NCI-H345 (cell line): ENCODE measurements around the gene HOXB5.

ENCODE experiments used
- DNase-seq: peaks from one replicate; lab custom pipeline; 2025; lab: John Stamatoyannopoulos, UW

HOXB5 gene

DNA sequence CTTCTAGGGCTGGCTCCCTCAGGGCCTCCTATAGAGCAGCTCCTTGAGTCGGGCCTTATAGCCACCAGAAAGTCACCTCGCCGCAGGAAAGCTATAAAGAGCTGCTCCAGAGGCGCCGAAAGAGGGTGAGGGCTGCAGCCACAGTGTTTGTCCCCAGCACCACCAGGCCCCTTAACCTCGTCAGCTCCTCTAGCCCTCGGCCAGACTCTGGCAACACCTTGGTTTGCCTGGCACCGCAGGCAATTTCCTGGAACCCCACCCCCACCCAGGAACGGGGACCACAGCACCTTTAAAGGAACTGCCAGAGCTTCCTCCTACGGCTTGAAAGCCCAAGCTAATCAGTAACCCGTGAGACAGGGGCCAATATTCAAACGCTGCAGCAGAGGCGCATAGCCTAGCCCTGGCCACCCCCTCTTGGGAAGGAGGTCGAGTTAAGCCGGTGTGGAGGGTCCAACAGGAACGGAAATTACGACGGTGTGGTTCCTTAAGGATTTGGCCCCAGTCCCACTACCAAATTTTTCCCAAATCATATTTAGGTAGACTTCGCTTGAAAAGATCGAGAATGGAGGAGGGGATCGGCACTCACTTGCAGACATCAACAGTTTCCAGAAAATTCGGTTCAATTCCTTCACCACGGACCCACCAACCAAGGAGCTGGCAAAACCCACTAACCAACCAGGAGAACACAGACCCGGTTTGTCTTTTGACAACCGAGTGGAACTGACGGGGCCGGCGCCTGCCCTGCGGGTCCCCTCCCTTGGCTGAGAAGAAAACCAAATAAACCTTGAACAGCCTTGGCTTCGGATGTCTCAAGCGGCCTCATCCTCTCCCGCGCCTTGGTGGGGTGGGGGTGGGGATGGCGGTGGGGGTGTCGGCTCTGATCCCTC lies 8.2 kb upstream of the HOXB5 start:
- no peak for DNase-seq

- DNase-seq: no peak
Observed at GRCh38 chr17:48601207-48601538, 7.6 kb upstream of the HOXB5 start.

GRCh38 chr17:48600244-48601098 lies 6.9 kb upstream of the HOXB5 start:
- DNase-seq: no peak

DNA sequence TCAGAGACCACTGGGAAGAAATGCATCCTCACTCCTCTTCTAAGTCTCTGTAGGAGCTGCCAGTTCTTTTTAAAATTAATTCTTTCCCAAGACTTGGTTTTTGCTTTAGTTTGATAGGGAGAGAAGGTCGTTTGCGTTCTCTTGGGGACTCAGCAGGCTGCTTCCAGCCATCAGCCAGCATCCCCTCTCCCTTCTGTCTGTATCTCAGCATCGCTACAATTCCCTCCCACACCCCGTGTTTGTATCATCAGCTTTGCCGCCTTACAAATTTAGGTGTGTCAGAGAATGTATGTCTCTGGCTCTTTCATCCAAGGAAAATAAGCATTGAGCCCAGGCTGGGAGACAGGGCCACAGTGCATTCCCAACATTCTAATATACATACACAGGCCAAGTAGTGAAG lies 5.8 kb upstream of the HOXB5 start:
- no peak for DNase-seq

DNA sequence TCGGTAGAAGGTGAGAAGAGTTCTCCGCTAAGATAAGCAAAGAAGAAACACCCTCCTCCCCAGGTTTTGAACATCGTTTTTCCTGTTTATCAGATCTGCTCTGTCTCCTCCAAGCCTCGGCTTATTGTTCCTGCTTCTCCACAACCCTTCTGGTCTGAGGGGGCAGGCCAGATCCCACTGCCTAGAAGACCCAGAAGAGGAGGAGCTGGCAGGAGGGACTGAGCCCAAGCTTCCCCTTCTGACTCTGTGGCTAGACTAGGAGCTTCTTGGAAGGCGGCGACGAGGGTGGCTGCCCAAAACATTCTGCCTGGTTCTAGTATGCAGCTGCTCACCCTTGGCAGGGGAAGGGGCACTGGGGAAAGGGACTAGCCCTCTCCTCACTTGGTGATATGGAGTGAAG lies 5.2 kb upstream of the HOXB5 start:
- DNase-seq: no peak

GRCh38 chr17:48597778-48598631 lies 4.4 kb upstream of the HOXB5 start:
- no peak for DNase-seq

DNA sequence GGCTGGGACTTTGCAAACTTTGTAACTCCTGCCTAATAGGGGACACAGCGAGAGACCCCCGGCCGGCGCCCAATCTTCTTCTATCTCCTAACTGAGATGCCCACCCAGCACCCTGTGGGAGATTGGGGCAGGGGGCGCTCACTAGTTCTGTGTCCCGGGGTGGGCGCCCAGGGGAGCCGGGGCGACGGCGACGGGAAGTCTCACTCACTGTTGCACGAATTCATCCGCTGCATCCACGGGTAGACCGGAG lies 3.9 kb upstream of the HOXB5 start:
- no peak for DNase-seq

- no peak for DNase-seq
Observed at GRCh38 chr17:48596735-48597527, 3.4 kb upstream of the HOXB5 start.

DNA sequence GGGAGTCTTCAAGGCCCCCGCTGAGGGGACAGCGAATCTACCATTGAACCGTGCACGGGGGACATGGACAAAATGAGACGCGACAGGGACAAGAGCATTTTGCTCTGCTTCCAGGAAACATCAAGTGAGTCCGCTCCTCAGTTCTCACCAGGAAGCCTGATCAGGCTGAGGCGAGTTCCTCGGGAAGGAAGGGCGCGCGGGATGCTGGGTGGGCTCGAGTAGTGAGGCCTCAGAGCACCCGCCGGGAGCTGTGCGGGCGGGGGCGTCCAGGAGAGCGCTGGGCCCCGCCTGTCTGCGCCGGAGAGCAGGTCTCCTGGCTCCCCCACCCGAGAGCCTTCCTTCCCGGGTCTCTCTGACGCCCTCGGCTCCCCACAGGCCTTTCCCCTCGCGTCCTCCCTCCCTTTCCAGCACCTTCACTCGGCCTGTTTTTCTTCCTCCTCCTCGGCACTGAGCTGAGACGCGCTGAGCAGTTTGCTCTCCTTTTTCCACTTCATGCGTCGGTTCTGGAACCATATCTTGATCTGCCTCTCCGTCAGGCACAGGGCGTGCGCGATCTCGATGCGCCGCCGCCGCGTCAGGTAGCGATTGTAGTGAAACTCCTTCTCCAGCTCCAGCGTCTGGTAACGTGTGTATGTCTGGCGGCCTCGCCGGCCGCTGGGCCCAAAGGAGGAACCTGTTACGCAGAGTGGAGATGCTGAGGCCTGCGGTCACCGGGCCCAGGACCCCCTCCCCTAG lies 2.6 kb upstream of the HOXB5 start:
- DNase-seq: no peak

DNA sequence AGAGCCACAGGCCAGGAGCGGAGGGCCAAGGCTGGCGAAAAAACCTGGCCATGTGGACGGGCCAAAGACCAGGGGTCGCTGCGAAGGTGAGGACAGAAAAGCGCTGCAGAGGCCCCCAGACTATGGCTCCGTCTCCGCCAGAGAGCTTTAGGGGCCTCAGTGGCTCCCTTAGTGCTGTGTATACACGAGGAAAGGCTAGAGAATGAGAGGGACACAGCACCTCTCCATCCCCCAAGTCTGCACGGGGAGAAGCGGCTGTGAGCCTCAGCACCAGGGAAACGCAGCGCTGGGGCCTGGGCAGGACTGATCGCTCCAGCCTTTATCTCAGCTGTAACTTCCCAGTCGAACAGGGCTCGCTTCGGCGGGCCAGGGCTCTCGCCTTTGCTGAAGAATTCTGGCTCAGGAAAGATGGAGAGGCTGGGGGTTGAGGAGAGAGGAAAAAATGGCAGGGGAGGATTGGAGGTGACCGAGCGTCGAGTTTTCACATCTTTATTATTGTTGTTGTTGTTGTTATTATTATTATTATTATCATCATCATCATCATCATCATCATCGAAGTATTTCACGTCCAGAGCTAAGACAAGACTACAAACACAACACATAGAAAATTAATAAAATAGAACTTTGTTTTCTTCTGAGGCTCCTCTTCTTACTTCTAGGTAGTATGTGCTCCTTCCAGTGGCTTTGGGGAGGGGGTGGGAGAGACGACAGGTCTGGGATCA lies 1.9 kb upstream of the HOXB5 start:
- DNase-seq: no peak

- DNase-seq: no peak
Observed at GRCh38 chr17:48594538-48595277, 1.1 kb upstream of the HOXB5 start.

DNA sequence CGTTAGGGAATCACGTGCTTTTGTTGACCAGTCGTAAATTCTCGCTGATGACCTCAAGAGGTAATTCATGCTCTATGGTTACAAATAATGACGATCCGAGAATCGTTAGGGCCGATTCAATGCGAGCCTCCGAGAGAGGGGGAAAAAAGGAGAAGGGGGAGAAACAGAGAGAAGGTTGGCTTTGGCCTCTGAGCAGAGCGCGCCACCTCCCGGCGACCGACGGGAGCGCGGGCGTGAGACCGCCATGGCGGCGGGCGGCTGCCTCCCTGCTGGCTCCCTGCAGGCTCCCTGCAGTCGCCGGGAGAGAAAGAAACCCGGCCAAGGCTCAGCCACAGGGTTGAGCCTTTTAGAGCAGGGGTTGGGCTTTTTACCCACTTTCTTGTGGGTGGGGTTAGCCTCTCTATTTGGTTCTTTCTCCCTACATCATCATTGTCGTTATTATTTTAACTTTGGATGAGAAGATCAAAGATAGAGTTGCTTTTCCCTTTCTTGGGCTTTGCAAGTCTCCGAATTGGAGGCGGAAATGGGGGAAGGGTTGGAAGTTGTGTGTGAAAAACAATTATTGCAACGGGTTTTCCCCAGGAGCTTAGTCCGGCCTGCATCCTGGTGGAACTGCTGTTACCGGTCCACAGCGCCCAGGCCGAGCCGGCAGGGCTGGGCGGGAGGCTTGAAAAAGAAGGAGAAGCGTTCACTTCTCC lies 410 bp upstream of the HOXB5 start:
- peak; percentile 98 for DNase-seq

GRCh38 chr17:48592577-48592976 lies 1.0 kb downstream of the HOXB5 start:
- peak; percentile 40 for DNase-seq

DNA sequence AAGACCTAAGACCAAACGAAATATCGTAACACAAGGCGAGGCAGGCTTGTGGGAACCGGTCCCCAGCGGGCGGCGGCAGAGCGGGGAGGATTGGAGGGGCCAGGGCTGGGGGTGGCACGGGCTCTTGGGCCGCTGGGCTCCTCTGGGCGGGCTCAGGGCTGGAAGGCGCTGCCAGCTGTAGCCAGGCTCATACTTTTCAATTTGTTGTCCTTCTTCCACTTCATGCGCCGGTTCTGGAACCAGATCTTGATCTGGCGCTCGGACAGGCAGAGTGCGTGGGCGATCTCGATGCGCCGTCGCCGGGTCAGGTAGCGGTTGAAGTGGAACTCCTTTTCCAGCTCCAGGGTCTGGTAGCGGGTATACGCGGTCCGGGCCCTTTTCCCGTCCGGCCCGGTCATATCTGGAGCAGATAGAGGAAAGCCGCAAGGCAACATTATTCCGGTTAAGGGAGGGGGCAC lies 1.5 kb downstream of the HOXB5 start:
- DNase-seq: peak; percentile 40

- DNase-seq: peak; percentile 37
Observed at GRCh38 chr17:48591255-48592056, 2.1 kb downstream of the HOXB5 start.

DNA sequence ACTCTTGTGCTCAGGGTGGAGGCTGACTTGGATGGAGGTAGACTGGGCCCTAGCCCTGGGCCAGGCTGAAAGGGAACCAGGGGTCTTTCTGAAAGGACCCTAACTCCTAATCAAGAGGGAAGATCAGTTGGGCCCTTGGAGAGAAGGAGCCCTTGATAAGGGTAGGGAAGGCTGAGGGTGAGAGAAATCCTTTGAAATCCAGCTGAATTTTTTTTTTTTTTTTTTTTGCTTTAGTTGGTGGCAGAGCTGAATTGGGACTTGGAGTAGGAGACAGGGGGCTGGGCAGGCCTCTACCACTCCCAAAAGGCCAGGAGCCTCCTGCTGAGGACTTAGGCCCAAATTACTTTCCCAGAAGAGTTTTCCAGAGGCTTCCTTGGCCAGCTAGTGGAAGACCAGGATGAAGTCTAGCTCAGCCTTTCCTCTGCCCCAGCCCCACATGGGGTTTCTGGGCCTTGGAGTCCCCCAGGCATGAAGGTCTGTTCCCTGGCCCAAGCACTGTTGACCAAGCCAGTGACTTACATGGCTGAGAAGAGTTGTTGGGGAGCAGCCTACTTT lies 2.9 kb downstream of the HOXB5 start:
- peak; percentile 42 for DNase-seq

DNA sequence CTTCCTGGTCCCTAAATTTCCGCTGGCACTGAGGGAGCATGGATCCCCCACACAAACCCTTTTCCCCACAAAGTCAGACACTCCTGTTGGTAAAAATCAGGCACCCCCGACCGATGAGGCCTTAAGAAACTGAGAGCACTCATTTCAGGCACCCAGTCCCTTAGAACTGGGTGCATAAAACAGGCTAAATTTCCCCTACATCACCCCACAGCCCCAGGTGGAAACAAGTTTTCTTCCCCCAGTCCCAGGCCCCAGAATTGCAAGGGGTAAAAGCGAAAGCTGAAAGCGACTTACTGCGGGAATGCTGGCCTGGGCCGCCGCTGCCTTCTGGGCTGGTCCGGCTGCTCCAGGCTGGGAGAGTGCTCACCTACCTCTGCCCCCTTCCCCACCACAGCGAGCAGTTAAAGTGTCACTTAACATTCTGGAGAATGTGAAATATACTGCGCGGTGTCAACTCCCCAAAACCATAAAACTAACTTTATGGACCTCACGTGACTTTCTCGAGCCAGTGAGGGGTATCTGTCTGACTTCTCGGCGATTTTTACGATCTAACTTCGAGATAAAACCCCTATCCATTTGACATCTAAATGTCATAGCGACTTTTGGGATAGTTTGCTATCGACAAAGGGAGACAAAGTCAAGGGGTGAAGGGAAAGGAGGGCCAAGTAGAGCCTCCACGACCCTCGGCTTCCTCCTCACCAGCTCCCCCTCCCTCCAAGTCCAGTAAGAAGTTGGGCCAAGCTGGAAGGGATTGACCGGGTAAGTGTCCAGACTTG lies 3.6 kb downstream of the HOXB5 start, which contains the start of gene HOXB3:
Gene HOXB3 (minus strand): TSS at position 411 of the 776 bp plus-strand sequence. CDS start 37,767 bp downstream, outside the sequence.
- peak; percentile 60 for DNase-seq
